Heart right ventricle (tissue), 16 donors: ENCODE measurements around the gene ABLIM2. TPM values are rescaled to one million over a fixed set of nuclear protein-coding genes. Genes with fewer than 3 reads are reported as not detected.

Experiments used
- ATAC-seq, 8 donors: fragments of 200-7000 bp; cut with Tn5 transposase; one replicate each; pipeline ENCODE4 v1.9.1; 2020; ENCODE audit warnings: mild to moderate bottlenecking in 8 of 8, moderate library complexity in 8 of 8, moderate number of reproducible peaks in 1 of 8
- DNase-seq, 2 donors: peaks; one replicate each; pipeline ENCODE4 v3.0.0-alpha.2; 2020
- H3K27ac ChIP-seq, 10 donors: fragments of 200-600 bp; sonication (generic) in 2 of 10; one replicate each; pipeline versions ENCODE4 v1.5.0 to v1.8.0; 2020 to 2022; ENCODE audit warnings: mild to moderate bottlenecking in 3 of 10
- H3K27me3 ChIP-seq, 7 donors: fragments of 200-600 bp; one replicate each; pipeline ENCODE4 v1.8.0; 2021 to 2022; ENCODE audit warnings: mild to moderate bottlenecking in 2 of 7
- H3K36me3 ChIP-seq, 9 donors: fragments of 200-600 bp; sonication (generic) in 1 of 9; one replicate each; pipeline versions ENCODE4 v1.5.0 to v1.8.0; 2020 to 2022; ENCODE audit warnings: mild to moderate bottlenecking in 2 of 9
- H3K4me1 ChIP-seq, 9 donors: fragments of 200-600 bp; sonication (generic) in 1 of 9; one replicate each; pipeline versions ENCODE4 v1.5.0 to v1.8.0; 2020 to 2022; ENCODE audit warnings: mild to moderate bottlenecking in 4 of 9
- H3K4me3 ChIP-seq, 10 donors: fragments of 200-600 bp; sonication (generic) in 2 of 10; one replicate each; pipeline versions ENCODE4 v1.5.0 to v1.8.0; 2020 to 2022; ENCODE audit warnings: mild to moderate bottlenecking in 7 of 10, moderate library complexity in 2 of 10
- H3K9me3 ChIP-seq, 11 donors: fragments of 200-600 bp in 10 of 11; sonication (generic) in 2 of 11; one replicate each; pipeline versions ENCODE4 v1.5.0 to v1.8.0; 2013 to 2022; ENCODE audit warnings: mild to moderate bottlenecking in 2 of 11, control low read depth in 1 of 11, moderate library complexity in 1 of 11
- CTCF ChIP-seq, 9 donors: fragments of 200-600 bp; sonication (generic) in 2 of 9; IDR thresholded peaks; one replicate each; pipeline versions ENCODE4 v1.5.0 to v1.8.0; 2021 to 2022; ENCODE audit warnings: antibody characterized with exemption in 9 of 9, mild to moderate bottlenecking in 5 of 9, moderate library complexity in 1 of 9
- WGBS, 2 donors: extraction: QIAGEN DNeasy Blood & Tissue Kit; methylation state at CpG; one replicate each; pipeline ENCODE4 v1.1.7; 2013; ENCODE audit warnings: inconsistent platforms in 1 of 2; 5-methylcytosine and 5-hydroxymethylcytosine counted together
- intact Hi-C, 10 donors: fragments of 100-400 bp; cut with DNase I; formaldehyde crosslinking; loops; one replicate each; pipeline versions ENCODE4 v1.11.1 to v1.14.2; 2022
- polyA plus RNA-seq, 2 donors: library from polyadenylated mRNA; stranded (reverse); fragments of 200-250 nt; gene quantifications; one replicate each; pipeline ENCODE4 v1.2.3, GENCODE V29; 2013
- total RNA-seq, 10 donors: library from RNA; stranded (reverse); fragmentation: NEBNext Ultra II Directional in 3 of 10; extraction: Animal tissue kit (Norgen Biotek cat#: 25700) in 3 of 10; gene quantifications; one replicate each; pipeline versions ENCODE4 v1.2.1 to v1.2.4, GENCODE V29; 2021 to 2023
- donor health status: Arrhythmogenic right ventricular cardiomyopathy.
- donor health status: ischemic (EF 13 %, LVEDD 7.1; RV severe dilation, severe dysfunction).
- donor health status: healthy with polysubstance abuse.
- donor health status: DM: no; HTN: yes; CAD: no.
- donor health status: DM: no; HTN: no; CAD: no.
- donor health status: ischemic (EF 25% LVEDD 6.9; RV normal size, moderate dysfunction).
- donor health status: ischemic (EF 25% LVEDD 5.7; RV mildly dilated, moderate dysfunction).
- donor health status: healthy.
- donor health status: DM: yes; HTN: yes; CAD: no.
- donor health status: Ischemic cardiomyopathy.
- donor health status: ischemic (EF 35%, LVEDD 5.7; RV mildly dilated, moderate dysfunction).
- donor health status: nonischemic (EF 11% LVEDD 7.7; RV severe dilation, severe dysfunction).
- donor health status: DM: yes; HTN: yes; CAD: no.
- donor health status: PGD.
- donor health status: ischemic (EF 29% LVEDD 5.4; RV normal size, mild dysfunction).
- donor health status: nonischemic (EF 23%, LVEDD 6.1; RV moderate dilation, normal function).

Gene ABLIM2
- total and polyA plus RNA-seq, 12 donors, result 7.2 to 27.8 (median 17.6) TPM

GRCh38 chr4:8000721-8001491 lies 157.7 kb downstream of the ABLIM2 start:
- TF ChIP-seq CTCF (IDR thresholded peaks at IDR 0.05), result no peak
- Histone ChIP-seq H3K36me3 (peaks cover 0 to 11% (median 0%) of the 10 kb centered on the region in 9 donors), H3K4me3 (no peak overlapping the region), H3K27me3 (no peaks in the 10 kb centered on the region), H3K27ac (no peak overlapping the region), H3K9me3 (peaks cover 0 to 6% (median 0%) of the 10 kb centered on the region in 11 donors), H3K4me1 (no peaks in the 10 kb centered on the region)
- intact Hi-C loops, result no loop called here
- ATAC-seq (peak in 1 of 8 donors; percentile 19), DNase-seq (no peak)
- 89 to 91% methylated on average over 25 of the region's 25 CpGs for WGBS, 2 donors

- H3K9me3 ChIP-seq, result peaks cover 0 to 6% (median 0%) of the 10 kb centered on the region in 11 donors
- peaks cover 0 to 6% (median 0%) of the 10 kb centered on the region in 9 donors for H3K36me3 ChIP-seq
- TF ChIP-seq CTCF (IDR thresholded peaks at IDR 0.05), result no peak
- H3K27me3 ChIP-seq, result no peaks in the 10 kb centered on the region
- H3K4me1 ChIP-seq, result no peaks in the 10 kb centered on the region
- ATAC-seq (no peak), DNase-seq (no peak)
- WGBS, 2 donors, result 94 to 97% methylated on average over 8 of the region's 8 CpGs
- H3K27ac ChIP-seq, result no peak overlapping the region
- intact Hi-C loops, result no loop called here
- H3K4me3 ChIP-seq, result no peak overlapping the region
Observed at GRCh38 chr4:8000247-8000646, 158.4 kb downstream of the ABLIM2 start.

GRCh38 chr4:7999695-8000094 lies 158.9 kb downstream of the ABLIM2 start:
- TF ChIP-seq CTCF (IDR thresholded peaks at IDR 0.05), result no peak
- no peaks in the 10 kb centered on the region for H3K27me3 ChIP-seq
- H3K27ac ChIP-seq, result no peak overlapping the region
- intact Hi-C loops, result no loop called here
- WGBS, 2 donors, result 98 to 100% methylated on average over 8 of the region's 8 CpGs
- H3K4me3 ChIP-seq, result no peak overlapping the region
- DNase-seq, result no peak
- H3K4me1 ChIP-seq, result no peaks in the 10 kb centered on the region
- H3K36me3 ChIP-seq, result peaks cover 0 to under 1% (median 0%) of the 10 kb centered on the region in 9 donors
- peak in 1 of 8 donors; percentile 12 for ATAC-seq
- H3K9me3 ChIP-seq, result peaks cover 0 to 6% (median 0%) of the 10 kb centered on the region in 11 donors

GRCh38 chr4:7999279-7999678 lies 159.3 kb downstream of the ABLIM2 start:
- TF ChIP-seq CTCF (IDR thresholded peaks at IDR 0.05), result no peak
- ATAC-seq (no peak), DNase-seq (no peak)
- 96 to 97% methylated on average over 7 of the region's 7 CpGs for WGBS, 2 donors
- H3K9me3 ChIP-seq, result peaks cover 0 to 6% (median 0%) of the 10 kb centered on the region in 11 donors
- no peaks in the 10 kb centered on the region for H3K36me3 ChIP-seq
- H3K27me3 ChIP-seq, result no peaks in the 10 kb centered on the region
- intact Hi-C loops, result no loop called here
- no peak overlapping the region for H3K4me3 ChIP-seq
- H3K4me1 ChIP-seq, result no peaks in the 10 kb centered on the region
- H3K27ac ChIP-seq, result no peak overlapping the region
